Astrocyte of the cerebellum (primary cell): ENCODE data around the gene OGG1.

Experiments
- DNase-seq: peaks from one replicate; pipeline ENCODE4 v3.0.0-alpha.2; 2011; ENCODE audit warnings: low read depth
- H3K4me3 ChIP-seq: 2 replicates; pipeline ENCODE4 v1.5.1; 2011; ENCODE audit warnings: mild to moderate bottlenecking, low read depth, low read length, moderate library complexity
- CTCF ChIP-seq: IDR thresholded peaks from 2 replicates; pipeline ENCODE4 v1.5.1; 2012; ENCODE audit warnings: low read length, low read depth, moderate library complexity, mild to moderate bottlenecking; ENCODE audit errors: missing control alignments
- in situ Hi-C: cut with HindIII; loops from 2 replicates; pipeline ENCODE4 v1.10.0; 2017; ENCODE audit warnings: low sequenced_read_pairs

The OGG1 gene

GRCh38 chr3:9746330-9746729 is 3.4 kb upstream of the OGG1 start:
- no peak overlapping the region for H3K4me3 ChIP-seq
- no peak for TF ChIP-seq CTCF
- in situ Hi-C loops, result no loop called here
- DNase-seq, result peak; percentile 89

- no peak overlapping the region for H3K4me3 ChIP-seq
- no peak for TF ChIP-seq CTCF
- no peak for DNase-seq
- in situ Hi-C loops, result no loop called here
Measured at GRCh38 chr3:9747267-9747666, 2.5 kb upstream of the OGG1 start.

GRCh38 chr3:9748031-9748430 is 1.7 kb upstream of the OGG1 start:
- in situ Hi-C loops, result no loop called here
- DNase-seq, result no peak
- H3K4me3 ChIP-seq, result no peak overlapping the region
- TF ChIP-seq CTCF, result no peak

- TF ChIP-seq CTCF, result no peak
- H3K4me3 ChIP-seq, result peak overlapping the region; percentile 84
- in situ Hi-C loops, result no loop called here
- DNase-seq, result no peak
Measured at GRCh38 chr3:9749296-9749644, 482 bp upstream of the OGG1 start.

- TF ChIP-seq CTCF, result no peak
- in situ Hi-C loops, result no loop called here
- no peak for DNase-seq
- H3K4me3 ChIP-seq, result peak overlapping the region; percentile 84
Measured at GRCh38 chr3:9750556-9751411, 1.0 kb downstream of the OGG1 start.

GRCh38 chr3:9754678-9755077 is 4.9 kb downstream of the OGG1 start:
- H3K4me3 ChIP-seq, result no peak overlapping the region
- in situ Hi-C loops, result no loop called here
- TF ChIP-seq CTCF, result no peak
- DNase-seq, result no peak
